HG03097 (cell line): ENCODE results near the gene CD19.
"Not testable (repeated sequence)": the region's sequence is repeated elsewhere in the genome, so short reads cannot be mapped to it uniquely, and the experiment has no call there.

Experiments
- ATAC-seq: cut with Tn5 transposase; IDR thresholded peaks from one replicate; pipeline ENCODE4 v1.9.1; 2021; ENCODE audit not compliant: unreplicated experiment, low FRiP score

Gene CD19

DNA sequence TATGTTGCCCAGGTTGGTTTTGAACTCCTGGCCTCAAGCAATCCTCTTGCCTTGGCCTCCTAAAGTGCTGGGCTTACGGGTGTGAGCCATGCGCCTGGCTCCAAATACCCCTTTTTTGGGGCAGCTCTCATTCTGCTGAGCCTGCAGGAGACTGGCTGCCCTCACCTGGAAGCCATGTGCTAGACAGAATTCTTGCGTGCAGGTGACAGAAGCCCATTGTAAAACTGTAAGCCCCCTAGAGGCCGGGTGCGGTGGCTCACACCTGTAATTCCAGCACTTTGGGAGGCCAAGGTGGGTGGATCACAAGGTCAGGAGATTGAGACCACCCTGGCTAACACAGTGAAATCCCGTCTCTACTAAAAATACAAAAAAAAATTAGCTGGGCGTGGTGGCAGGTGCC lies 48.6 kb downstream of the CD19 start:
- ATAC-seq: not testable (repeated sequence)

GRCh38 chr16:28980929-28981328 lies 49.2 kb downstream of the CD19 start:
- ATAC-seq: no peak

DNA sequence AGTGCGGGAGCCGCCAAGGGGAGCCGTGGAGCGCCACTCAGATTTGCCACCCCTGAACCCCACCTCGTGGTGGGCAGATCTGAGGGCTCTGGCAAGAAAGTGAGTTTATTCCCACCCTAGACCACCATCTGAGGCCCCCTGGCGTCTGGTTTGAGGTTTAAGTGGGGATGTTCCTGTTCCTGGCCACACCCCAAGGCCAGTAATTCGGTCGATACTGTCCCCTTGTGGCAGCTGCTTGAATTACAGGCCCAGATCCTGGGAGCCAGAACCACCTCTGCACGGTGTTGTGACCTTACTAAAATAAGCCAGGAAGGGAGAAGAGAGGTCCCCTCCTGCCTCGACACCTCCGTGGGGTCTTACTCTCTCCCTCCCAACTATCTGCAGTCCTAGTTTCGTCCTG lies 49.7 kb downstream of the CD19 start:
- no peak for ATAC-seq

DNA sequence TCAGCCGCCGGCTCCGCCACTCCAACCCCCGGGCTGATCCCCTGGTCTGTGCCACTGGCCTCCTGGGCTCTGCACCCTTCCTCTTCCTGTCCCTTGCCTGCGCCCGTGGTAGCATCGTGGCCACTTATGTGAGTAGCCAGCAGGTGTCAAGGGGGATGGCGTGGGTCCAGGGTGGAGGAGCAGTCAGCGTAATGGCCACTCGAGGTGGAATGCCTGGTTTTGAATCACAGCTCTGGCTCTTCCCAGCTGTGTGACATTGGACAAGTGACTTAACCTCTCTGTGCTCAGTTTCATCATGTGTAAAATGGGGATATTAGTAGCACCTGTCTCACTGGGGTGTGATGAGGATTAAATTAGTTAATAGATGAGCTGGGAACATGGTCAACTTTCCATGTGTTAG lies 50.6 kb downstream of the CD19 start:
- no peak for ATAC-seq

DNA sequence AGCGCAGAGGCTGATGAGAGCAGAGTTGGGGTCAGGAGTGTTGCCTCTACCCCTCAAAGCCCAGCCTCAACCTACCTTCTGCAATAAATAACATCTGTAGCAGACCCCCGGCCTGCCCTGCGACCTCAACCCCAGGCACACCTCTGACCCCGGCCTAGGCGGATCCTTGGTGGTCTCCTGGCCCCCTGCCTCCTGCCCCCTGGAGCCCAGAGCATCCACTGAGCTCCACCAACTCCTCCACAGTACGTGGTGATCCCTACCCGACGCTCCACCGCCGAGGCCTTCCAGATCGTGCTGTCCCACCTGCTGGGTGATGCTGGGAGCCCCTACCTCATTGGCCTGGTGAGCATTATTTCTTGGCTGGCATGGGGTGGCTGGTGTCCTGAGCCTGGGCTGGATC lies 51.2 kb downstream of the CD19 start:
- ATAC-seq: no peak

- no peak for ATAC-seq
Measured at GRCh38 chr16:28983644-28984043, 51.9 kb downstream of the CD19 start.

DNA sequence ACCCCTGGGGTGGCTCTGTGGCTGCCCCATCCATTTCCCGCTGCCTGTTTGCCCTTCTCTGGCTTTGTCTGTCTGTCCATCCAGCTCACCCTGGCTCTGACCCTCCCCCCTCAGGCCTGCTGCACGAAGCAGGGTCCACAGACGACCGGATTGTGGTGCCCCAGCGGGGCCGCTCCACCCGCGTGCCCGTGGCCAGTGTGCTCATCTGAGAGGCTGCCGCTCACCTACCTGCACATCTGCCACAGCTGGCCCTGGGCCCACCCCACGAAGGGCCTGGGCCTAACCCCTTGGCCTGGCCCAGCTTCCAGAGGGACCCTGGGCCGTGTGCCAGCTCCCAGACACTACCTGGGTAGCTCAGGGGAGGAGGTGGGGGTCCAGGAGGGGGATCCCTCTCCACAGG lies 52.3 kb downstream of the CD19 start:
- ATAC-seq: no peak

DNA sequence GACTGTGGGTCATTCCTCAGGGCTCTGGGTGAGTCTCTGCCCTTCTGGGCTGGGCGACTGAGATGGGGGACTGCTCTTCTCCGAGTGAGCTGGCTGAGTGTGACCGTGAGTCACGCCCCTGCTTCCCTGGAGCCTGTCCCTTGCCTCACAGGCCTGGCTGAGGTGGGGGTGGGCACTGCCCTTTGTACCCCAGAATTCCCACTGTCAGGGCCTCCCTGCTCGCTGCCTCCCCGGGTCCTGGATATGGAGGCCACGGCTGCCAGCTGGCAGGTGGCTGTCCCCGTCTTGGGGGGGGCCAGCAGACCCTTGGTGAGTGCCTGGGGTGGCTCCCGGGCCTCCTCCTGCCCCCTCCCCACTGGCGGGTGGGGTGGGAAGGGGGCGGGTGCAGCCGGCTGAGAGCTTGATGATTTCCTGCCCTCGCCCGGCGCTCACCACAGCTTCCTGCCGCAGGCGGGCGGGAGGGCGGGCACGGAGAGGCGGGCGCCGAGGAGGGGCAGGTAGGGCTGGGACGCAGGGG lies 52.9 kb downstream of the CD19 start, which contains the start of gene LAT:
Gene LAT (plus strand): TSS at position 434 of the 517 bp plus-strand sequence. CDS start 366 bp downstream, outside the sequence.
- no peak for ATAC-seq

DNA sequence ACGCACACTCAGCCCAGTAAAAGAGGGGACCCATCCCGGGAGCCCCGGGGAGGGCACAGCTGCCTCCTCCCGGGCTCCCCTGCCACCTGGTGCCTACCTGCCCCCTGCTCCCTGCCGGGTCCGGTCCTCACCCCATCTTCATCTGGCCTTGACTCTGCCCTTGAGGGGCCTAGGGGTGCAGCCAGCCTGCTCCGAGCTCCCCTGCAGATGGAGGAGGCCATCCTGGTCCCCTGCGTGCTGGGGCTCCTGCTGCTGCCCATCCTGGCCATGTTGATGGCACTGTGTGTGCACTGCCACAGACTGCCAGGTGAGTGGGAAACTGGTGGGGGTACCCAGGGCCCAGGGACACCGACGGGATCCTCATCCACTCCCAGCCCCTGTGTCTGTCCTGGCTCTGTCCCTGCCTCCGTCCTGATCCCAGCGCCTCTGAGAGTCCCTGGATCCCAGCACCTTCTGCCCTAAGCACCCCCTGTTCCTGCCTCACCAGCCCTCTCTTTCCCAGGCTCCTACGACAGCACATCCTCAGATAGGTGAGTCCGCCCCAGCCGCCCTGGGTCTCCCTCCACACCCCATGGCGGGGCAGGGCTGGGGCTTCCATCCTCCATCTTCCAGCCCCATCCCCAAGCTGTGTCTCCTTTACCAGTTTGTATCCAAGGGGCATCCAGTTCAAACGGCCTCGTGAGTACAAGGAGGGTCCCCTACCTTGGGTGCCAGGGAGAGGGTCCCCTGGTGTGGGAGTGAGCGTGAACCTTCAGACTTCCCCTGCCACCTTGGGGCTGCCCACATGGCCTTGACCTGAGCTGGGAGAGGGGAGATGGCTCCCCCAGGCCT lies 53.7 kb downstream of the CD19 start:
- no peak for ATAC-seq

DNA sequence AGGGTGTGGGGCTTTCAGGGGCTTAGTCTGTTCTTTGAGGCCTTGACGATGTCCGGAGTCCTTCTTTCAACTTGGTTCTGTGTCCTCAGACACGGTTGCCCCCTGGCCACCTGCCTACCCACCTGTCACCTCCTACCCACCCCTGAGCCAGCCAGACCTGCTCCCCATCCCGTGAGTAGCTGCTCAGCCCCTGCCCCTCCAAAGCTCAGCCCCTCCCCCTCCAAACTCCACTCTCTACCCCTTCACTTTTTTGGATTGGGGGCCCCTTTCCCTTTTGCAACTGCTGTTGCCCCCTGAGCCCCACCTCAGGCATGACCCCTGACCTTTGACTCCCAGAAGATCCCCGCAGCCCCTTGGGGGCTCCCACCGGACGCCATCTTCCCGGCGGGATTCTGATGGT lies 54.3 kb downstream of the CD19 start:
- ATAC-seq: no peak

- no peak for ATAC-seq
Measured at GRCh38 chr16:28986492-28986891, 54.7 kb downstream of the CD19 start.

- no peak for ATAC-seq
Measured at GRCh38 chr16:28987170-28987853, 55.5 kb downstream of the CD19 start.
